Mucosa of descending colon (tissue), 3 donors: ENCODE data around the gene GTSF1L. TPM values are rescaled to one million over a fixed set of nuclear protein-coding genes. Genes with fewer than 3 reads are reported as not detected.

Source experiments
- ATAC-seq: fragments of 200-7000 bp; cut with Tn5 transposase; one replicate; pipeline ENCODE4 v1.9.1; 2020; ENCODE audit warnings: mild to moderate bottlenecking, moderate library complexity
- DNase-seq, 3 donors: peaks; one replicate each; pipeline ENCODE4 v3.0.0-alpha.2; 2020
- H3K36me3 ChIP-seq: fragments of 200-600 bp; one replicate; pipeline ENCODE4 v1.8.0; 2021; ENCODE audit warnings: low read depth, mild to moderate bottlenecking
- H3K4me1 ChIP-seq: fragments of 200-600 bp; one replicate; pipeline ENCODE4 v1.8.0; 2021; ENCODE audit warnings: low read depth, mild to moderate bottlenecking
- H3K4me3 ChIP-seq: fragments of 200-600 bp; one replicate; pipeline ENCODE4 v1.8.0; 2021; ENCODE audit warnings: mild to moderate bottlenecking
- H3K9me3 ChIP-seq: fragments of 200-600 bp; one replicate; pipeline ENCODE4 v1.8.0; 2021; ENCODE audit warnings: mild to moderate bottlenecking
- CTCF ChIP-seq: fragments of 200-600 bp; IDR thresholded peaks from one replicate; pipeline ENCODE4 v1.8.0; 2022; ENCODE audit warnings: antibody characterized with exemption, mild to moderate bottlenecking
- intact Hi-C, 2 donors: fragments of 100-400 bp; cut with DNase I in 1 of 2; cut with micrococcal nuclease in 1 of 2; formaldehyde crosslinking; loops; one replicate each; pipeline versions ENCODE4 v1.11.0 to v1.11.1; 2022; cut with DNase I, micrococcal nuclease
- total RNA-seq, 3 donors: library from RNA; stranded (reverse); fragmentation: NEBNext Ultra II Directional in 2 of 3; extraction: Animal tissue kit (Norgen Biotek cat#: 25700) in 2 of 3; gene quantifications; one replicate each; pipeline versions ENCODE4 v1.2.1 to v1.2.4, GENCODE V29; 2021 to 2023
- donor health status: DM: no; HTN: no; CAD: no; lungs with moderate emphysema.
- donor health status: DM: no; HTN: no; CAD: no.
- donor health status: DM: no; HTN: yes; CAD: no.

Gene GTSF1L
- total RNA-seq, 3 donors from 2014 or later = not detected

GRCh38 chr20:43721097-43721428 lies 5.7 kb downstream of the GTSF1L start:
- H3K9me3 ChIP-seq = no peaks in the 10 kb centered on the region
- no peak for DNase-seq
- H3K36me3 ChIP-seq = no peaks in the 10 kb centered on the region
- no peak for TF ChIP-seq CTCF
- intact Hi-C loops = no loop called here
- no peak for ATAC-seq
- peaks cover 3% of the 10 kb centered on the region for H3K4me1 ChIP-seq
- no peak overlapping the region for H3K4me3 ChIP-seq

- ATAC-seq (no peak), DNase-seq (no peak)
- Histone ChIP-seq H3K4me3 (no peak overlapping the region), H3K4me1 (no peaks in the 10 kb centered on the region), H3K9me3 (no peaks in the 10 kb centered on the region), H3K36me3 (no peaks in the 10 kb centered on the region)
- intact Hi-C loops = no loop called here
- no peak for TF ChIP-seq CTCF
These were observed 6.8 kb downstream of the GTSF1L start for GRCh38 chr20:43720007-43720406.

GRCh38 chr20:43717616-43717995 lies 9.2 kb downstream of the GTSF1L start:
- H3K4me1 ChIP-seq = no peaks in the 10 kb centered on the region
- H3K4me3 ChIP-seq = no peak overlapping the region
- H3K36me3 ChIP-seq = no peaks in the 10 kb centered on the region
- TF ChIP-seq CTCF = no peak
- H3K9me3 ChIP-seq = no peaks in the 10 kb centered on the region
- intact Hi-C loops = no loop called here
- DNase-seq (no peak), ATAC-seq (no peak)

- intact Hi-C loops = no loop called here
- DNase-seq = no peak
These were observed 9.8 kb downstream of the GTSF1L start for GRCh38 chr20:43716757-43717615.

GRCh38 chr20:43716123-43716522 lies 10.7 kb downstream of the GTSF1L start:
- Histone ChIP-seq H3K4me1 (no peaks in the 10 kb centered on the region), H3K36me3 (no peaks in the 10 kb centered on the region), H3K4me3 (no peak overlapping the region), H3K9me3 (no peaks in the 10 kb centered on the region)
- ATAC-seq (no peak), DNase-seq (no peak)
- TF ChIP-seq CTCF = no peak
- intact Hi-C loops = no loop called here

More at GRCh38 chr20:43716757-43717615, 9.8 kb downstream of the GTSF1L start:
- no peak for ATAC-seq
- TF ChIP-seq CTCF = no peak
- H3K9me3 ChIP-seq = no peaks in the 10 kb centered on the region
- no peaks in the 10 kb centered on the region for H3K36me3 ChIP-seq
- H3K4me3 ChIP-seq = no peak overlapping the region
- no peaks in the 10 kb centered on the region for H3K4me1 ChIP-seq

GRCh38 chr20:43715511-43715910 lies 11.3 kb downstream of the GTSF1L start:
- no peak overlapping the region for H3K4me3 ChIP-seq
- no peaks in the 10 kb centered on the region for H3K36me3 ChIP-seq
- no peak for DNase-seq
- no peaks in the 10 kb centered on the region for H3K4me1 ChIP-seq
- no peaks in the 10 kb centered on the region for H3K9me3 ChIP-seq
- ATAC-seq = no peak
- intact Hi-C loops = no loop called here
- no peak for TF ChIP-seq CTCF
